GM21786 (cell line): ENCODE results near the gene SLAMF1.
"Not testable (repeated sequence)": the region's sequence is repeated elsewhere in the genome, so short reads cannot be mapped to it uniquely, and the experiment has no call there.

Experiments used
- ATAC-seq: cut with Tn5 transposase; IDR thresholded peaks from one replicate; pipeline ENCODE4 v1.9.1; 2021; ENCODE audit not compliant: unreplicated experiment

Gene SLAMF1, protein sequence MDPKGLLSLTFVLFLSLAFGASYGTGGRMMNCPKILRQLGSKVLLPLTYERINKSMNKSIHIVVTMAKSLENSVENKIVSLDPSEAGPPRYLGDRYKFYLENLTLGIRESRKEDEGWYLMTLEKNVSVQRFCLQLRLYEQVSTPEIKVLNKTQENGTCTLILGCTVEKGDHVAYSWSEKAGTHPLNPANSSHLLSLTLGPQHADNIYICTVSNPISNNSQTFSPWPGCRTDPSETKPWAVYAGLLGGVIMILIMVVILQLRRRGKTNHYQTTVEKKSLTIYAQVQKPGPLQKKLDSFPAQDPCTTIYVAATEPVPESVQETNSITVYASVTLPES

GRCh38 chr1:160646711-160647328 is at the start of gene SLAMF1:
Gene SLAMF1, minus strand, starts transcription at chr1:160647044. Its CDS starts 99 bp downstream, at chr1:160646945.
- ATAC-seq = peak; percentile 51

GRCh38 chr1:160692390-160692789 is 45.5 kb upstream of the SLAMF1 start:
- ATAC-seq = not testable (repeated sequence)

DNA sequence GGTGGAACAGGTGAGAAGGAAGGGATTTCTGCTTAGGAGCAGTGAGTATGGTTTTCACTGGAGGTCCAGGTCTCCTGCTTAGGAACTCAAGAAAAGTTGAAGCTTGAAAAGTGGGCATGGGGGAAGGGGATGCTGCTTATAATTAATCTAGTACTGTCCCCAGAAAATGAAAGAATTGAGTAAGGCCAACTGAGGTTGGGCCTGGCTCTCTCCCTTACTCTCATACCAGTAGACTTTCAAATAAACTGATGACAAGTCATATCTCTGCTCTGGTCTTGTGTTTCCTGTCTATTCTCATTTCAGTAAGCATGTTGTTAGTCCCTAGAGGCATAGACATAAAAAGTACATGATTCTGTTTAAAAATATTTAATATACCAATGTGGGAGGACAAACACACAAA is 38.4 kb upstream of the SLAMF1 start:
- no peak for ATAC-seq

DNA sequence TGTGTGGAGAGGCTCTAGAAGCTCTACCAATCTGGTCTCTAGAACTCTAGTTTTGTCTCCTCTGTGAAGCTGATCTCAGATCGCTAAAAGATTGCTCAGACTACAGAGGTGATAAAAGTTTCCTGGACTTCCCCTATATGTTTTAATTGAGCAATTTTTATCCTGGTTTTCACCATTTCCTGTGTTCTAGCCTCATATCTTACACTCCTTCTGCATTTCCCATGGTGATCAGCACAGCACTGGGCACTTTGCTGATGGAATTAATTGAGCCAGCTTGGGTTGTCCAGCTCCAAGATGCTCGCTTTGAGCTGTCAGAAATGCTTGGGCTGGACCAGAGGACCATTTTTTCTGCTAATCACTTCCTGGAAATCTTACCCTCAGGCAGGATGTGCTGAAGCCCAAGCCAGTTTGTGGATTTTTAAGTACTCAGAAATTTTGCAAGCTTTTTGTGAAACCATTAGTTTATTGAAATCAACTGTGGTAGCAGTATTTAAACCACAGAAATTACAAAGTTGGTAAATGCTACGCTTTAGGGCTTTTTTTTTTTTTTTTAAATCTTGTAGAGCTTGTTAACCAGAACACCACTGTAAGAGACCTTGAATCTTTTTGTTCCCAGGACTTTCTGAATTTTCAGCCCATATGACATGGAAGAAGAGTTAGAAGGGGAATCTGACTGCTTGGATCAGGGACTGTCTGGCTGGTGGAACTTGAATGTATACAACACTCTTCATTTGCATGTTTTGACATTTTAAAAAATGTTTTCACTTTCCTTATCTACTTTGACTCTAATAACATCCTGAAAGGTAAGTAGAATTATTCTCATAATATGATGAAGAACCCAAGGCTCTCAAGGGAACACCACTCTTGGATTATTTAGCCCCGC is 36.4 kb upstream of the SLAMF1 start:
- ATAC-seq = no peak

DNA sequence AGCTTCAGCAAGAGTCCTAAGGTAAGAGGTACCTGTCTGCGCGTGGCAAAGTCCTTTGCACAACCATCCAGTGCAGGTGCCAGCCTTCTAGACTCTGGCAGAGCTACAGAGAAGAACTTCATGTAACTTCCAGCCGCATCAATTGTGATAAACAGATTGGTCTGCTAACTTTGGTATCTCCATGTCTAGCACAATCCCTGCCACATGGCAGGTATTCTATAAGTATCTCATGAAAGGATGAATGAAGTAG is 35.0 kb upstream of the SLAMF1 start:
- no peak for ATAC-seq

- ATAC-seq = peak; percentile 51
These were observed 34.4 kb upstream of the SLAMF1 start for GRCh38 chr1:160681066-160681890.

GRCh38 chr1:160680399-160680798 is 33.6 kb upstream of the SLAMF1 start:
- no peak for ATAC-seq

DNA sequence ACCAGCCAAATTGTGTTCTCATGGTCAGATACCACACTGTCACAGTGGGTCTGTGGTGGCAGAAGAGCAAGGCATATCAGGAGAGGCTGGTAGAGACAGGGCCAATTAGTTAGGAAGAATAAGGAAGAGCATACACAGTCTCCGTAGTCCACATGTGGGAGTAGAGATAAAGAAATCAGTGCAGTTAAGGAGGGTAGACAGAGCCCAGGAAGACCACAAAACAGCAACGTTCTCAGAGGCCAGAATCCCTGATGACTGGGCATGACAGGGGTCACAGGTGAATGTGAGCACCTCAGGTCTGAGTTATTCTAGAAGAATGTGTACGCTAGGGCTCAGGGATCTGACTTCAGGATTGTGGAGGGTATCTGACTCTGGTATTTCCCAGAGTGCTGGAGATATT is 33.0 kb upstream of the SLAMF1 start:
- no peak for ATAC-seq

- ATAC-seq = no peak
These were observed 30.2 kb upstream of the SLAMF1 start for GRCh38 chr1:160676869-160677597.

DNA sequence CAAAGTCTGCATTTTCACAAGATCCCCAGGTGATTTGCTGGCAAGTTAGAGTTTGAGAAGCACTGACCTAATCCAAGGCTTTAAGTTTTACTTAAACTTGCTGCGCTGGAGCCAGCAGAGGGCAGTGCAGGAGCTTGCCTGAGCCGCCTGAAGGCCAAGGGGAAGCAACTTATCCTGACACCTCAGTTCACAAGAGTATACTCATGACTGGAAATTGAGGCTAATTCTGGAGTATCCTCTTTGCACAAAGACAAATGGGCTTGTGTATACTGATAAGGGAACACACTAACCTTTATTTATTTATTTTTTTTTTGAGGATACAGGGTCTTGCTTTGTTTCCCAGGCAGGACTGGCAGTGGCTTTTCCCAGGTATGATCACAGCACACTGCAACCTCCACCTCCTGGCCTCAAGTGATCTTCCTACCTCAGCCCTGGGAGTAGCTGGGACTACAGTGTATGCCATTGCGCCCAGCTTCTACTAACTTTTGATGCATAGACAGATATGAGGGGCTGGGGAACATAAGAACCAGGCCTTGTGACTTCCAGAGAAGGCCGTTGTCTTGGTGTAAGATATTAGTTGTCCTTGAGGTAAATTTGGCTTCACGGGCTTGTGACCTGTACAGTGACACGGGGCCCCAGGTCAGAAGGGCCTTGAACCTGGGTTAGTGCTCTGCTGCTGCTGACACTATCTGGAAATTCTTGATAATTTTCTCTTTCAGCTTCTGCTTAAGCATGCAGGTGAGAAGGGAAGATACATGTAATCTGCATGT is 29.0 kb upstream of the SLAMF1 start:
- ATAC-seq = peak; percentile 53

DNA sequence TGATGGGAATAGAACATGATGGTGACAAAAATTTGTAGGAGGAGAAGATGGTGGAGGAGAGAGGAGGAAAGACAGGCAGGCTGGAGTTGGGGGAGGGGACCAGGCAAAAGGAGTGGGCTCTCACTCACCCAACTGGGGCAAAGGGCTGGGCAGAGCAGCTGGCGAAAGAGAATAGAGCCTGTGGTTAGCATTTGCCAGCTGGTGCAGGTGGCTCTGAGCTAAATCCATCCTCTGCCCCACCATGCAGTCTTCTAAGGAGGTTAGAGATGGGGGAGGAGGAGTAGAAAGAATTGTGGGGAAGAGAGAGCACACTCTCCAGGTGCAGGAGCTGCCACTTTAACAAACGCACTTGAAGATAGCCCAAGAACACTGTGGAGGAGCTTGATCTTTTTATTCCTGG is 27.6 kb upstream of the SLAMF1 start:
- no peak for ATAC-seq

DNA sequence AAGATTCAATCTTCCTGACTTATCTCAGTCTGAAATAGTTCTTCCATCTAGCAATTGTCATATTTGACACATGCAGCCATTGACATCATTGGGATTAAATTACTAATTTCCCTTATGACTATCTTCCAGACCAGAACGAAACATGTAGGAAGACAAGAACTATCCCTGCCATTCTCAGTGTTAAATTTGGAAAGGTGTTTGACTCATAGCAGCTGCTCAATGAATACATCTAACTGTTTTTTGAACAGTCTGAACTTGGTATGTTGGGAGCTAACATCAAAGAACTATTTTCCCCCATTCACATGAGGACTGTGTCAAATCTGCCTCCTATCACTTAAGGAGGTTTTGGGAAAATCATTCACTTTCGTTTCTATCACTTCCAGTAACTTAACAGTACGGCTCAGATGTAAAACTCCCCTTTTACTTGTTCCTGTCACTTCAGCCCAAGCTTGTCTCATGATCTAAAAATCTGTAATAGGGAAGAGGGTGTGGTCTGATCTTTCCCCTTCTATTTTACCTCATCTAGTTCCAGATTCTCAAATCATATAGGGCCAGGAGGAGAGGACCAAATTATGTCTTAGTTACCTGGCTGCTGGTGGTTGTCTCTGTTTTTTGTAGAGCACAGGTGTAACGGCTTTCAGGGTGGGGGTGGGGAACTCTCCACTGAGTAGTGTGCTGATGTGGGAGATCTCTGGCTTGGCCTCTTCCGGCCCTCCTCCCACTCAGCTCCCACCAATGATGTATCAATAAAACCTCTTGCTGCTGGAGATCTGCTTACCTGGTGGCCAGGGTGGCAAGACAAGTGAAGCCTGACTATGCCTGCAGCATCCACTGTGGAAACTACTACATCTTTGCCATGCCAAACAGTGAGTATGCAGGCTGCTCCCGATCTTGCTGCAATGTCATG is 26.2 kb upstream of the SLAMF1 start:
- no peak for ATAC-seq

GRCh38 chr1:160671603-160672517 is 25.0 kb upstream of the SLAMF1 start:
- no peak for ATAC-seq

DNA sequence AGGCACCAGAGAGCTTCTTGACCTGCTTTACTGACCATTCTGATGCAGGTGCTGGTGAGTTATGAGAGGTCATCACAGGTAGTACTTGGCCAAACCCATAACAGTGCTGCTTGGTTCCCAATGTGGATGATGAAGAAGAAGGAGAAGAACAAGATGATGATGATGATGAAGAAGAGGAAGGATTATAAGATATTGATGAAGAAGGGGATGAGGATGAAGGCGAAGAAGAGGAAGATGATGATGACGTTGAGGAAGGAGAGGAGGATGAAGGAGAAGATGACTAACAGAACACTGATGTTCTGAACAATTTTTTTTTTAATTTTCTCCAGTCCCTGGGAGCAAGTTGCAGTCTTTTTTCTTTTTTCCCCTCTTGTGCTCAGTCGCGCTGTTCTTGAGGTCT is 23.9 kb upstream of the SLAMF1 start:
- ATAC-seq = no peak

DNA sequence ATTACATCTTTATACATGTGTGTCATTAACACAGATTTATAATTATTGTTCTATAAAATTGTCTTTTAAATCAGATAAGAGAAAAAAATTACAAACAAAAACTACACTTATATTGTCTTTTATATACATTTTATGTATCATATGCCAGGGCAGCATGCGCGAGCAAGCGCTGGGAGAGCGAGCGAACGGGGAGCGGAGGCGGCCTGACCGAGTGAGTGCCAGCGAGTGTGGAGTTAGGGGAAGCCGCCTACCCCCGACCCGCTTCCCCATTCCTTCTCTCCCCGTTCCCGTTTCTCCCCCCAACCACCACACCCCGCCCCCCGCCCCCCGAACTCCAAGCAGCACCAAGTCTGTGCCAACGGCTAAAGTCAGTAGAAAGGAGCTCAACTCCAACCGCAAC is 23.0 kb upstream of the SLAMF1 start:
- ATAC-seq = no peak

- no peak for ATAC-seq
These were observed 22.4 kb upstream of the SLAMF1 start for GRCh38 chr1:160669276-160669675.

- ATAC-seq = no peak
These were observed 21.1 kb upstream of the SLAMF1 start for GRCh38 chr1:160667896-160668295.

DNA sequence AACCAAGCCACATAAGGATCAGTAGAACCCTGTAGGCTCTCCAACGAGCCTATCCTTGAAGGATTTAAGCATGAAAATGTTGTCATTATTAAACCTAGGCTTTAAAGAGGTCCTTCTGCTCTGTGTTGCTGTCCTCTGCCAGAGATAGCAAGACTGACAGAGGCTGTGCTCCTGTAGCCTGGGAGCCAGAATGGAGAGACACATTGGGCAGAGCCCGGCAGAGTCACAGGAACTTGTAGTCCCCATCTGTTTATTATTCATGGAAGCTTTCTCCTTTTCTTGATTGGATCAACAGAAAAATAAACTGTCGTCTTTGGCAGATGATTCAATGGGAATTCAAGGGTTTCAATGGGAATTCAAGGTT is 19.2 kb upstream of the SLAMF1 start:
- no peak for ATAC-seq
